GM23248 (cell line): ENCODE measurements around the gene PRKD3. TPM values are rescaled to one million over a fixed set of nuclear protein-coding genes. Genes with fewer than 3 reads are reported as not detected.

ENCODE experiments used
- DNase-seq: peaks from one replicate; pipeline ENCODE4 v3.0.0-alpha.2; 2015
- H2AFZ ChIP-seq: fragments of 200-600 bp; sonication (generic); 2 replicates; pipeline ENCODE4 v1.6.1; 2016; ENCODE audit warnings: antibody characterized with exemption
- H3F3A ChIP-seq: fragments of 200-600 bp; sonication (generic); 2 replicates; pipeline ENCODE4 v1.6.1; 2016; ENCODE audit warnings: mild to moderate bottlenecking, antibody characterized with exemption, mixed run types; ENCODE audit not compliant: insufficient read depth
- H3K27ac ChIP-seq: fragments of 200-600 bp; sonication (generic); 2 replicates; pipeline ENCODE4 v1.5.1; 2016; ENCODE audit warnings: mild to moderate bottlenecking
- H3K27me3 ChIP-seq: fragments of 200-600 bp; sonication (generic); replicated peaks from 2 replicates; pipeline ENCODE4 v1.6.1; 2016; ENCODE audit warnings: mild to moderate bottlenecking; ENCODE audit not compliant: insufficient read depth
- H3K36me3 ChIP-seq: fragments of 200-600 bp; sonication (generic); 2 replicates; pipeline ENCODE4 v1.6.1; 2016; ENCODE audit warnings: low read depth, mild to moderate bottlenecking
- H3K4me1 ChIP-seq: fragments of 200-600 bp; sonication (generic); 2 replicates; pipeline ENCODE4 v1.6.1; 2016; ENCODE audit warnings: mild to moderate bottlenecking; ENCODE audit not compliant: insufficient read depth
- H3K4me2 ChIP-seq: fragments of 200-600 bp; sonication (generic); one replicate; pipeline ENCODE4 v1.6.1; 2016; ENCODE audit warnings: mild to moderate bottlenecking; ENCODE audit not compliant: unreplicated experiment
- H3K4me3 ChIP-seq: fragments of 200-600 bp; sonication (generic); 2 replicates; pipeline ENCODE4 v1.5.1; 2016; ENCODE audit warnings: mild to moderate bottlenecking
- H3K79me2 ChIP-seq: fragments of 200-600 bp; sonication (generic); 2 replicates; pipeline ENCODE4 v1.6.1; 2016; ENCODE audit warnings: mild to moderate bottlenecking; ENCODE audit not compliant: insufficient read depth
- H3K9ac ChIP-seq: fragments of 200-600 bp; sonication (generic); 2 replicates; pipeline ENCODE4 v1.6.1; 2016; ENCODE audit warnings: mild to moderate bottlenecking
- H3K9me2 ChIP-seq: fragments of 200-600 bp; sonication (generic); 2 replicates; pipeline ENCODE4 v1.6.1; 2016; ENCODE audit warnings: mixed run types, mild to moderate bottlenecking, moderate library complexity; ENCODE audit not compliant: insufficient read depth
- H3K9me3 ChIP-seq: fragments of 200-600 bp; sonication (generic); one replicate; pipeline ENCODE4 v1.6.1; 2017; ENCODE audit warnings: low read depth
- H4K20me1 ChIP-seq: fragments of 200-600 bp; sonication (generic); 2 replicates; pipeline ENCODE4 v1.6.0; 2016; ENCODE audit not compliant: insufficient read depth
- EZH2 ChIP-seq: fragments of 200-600 bp; sonication (generic); IDR thresholded peaks from 2 replicates; pipeline ENCODE4 v1.6.1; 2018; ENCODE audit warnings: antibody characterized with exemption, mild to moderate bottlenecking; ENCODE audit not compliant: insufficient read depth, poor library complexity, severe bottlenecking
- EZH2phosphoT487 ChIP-seq: fragments of 200-600 bp; sonication (generic); IDR thresholded peaks from 2 replicates; pipeline ENCODE4 v1.6.1; 2018; ENCODE audit warnings: antibody characterized with exemption, moderate library complexity, mild to moderate bottlenecking, low read depth; ENCODE audit not compliant: insufficient read depth
- WGBS, 2 experiments: methylation state at CpG; one replicate each; pipeline ENCODE4 v1.1.6; 2015 to 2017; ENCODE audit warnings: low lambda C conversion rate in 2 of 2, low coverage in 1 of 2; ENCODE audit errors: missing lambda C conversion rate in 2 of 2; 5-methylcytosine and 5-hydroxymethylcytosine counted together
- in situ Hi-C: fragments of 300-500 bp; cut with MboI; formaldehyde crosslinking; loops from 2 replicates; pipeline ENCODE4 v1.15.0; 2020
- polyA plus RNA-seq: library from polyadenylated mRNA; unstranded; fragments of >200 nt; fragmentation: Nextera tagmentation; extraction: Ambion mirVana; gene quantifications from 2 replicates; pipeline ENCODE4 v1.2.1, GENCODE V29; 2016
- total RNA-seq: library from RNA; depleted of rRNA; stranded (reverse); fragments of >200 nt; shearing (Covaris generic); gene quantifications from 2 replicates; pipeline ENCODE4 v1.2.3, GENCODE V29; 2014

The PRKD3 gene
- total and polyA plus RNA-seq, 2 experiments from 2014 or later = 19.7 to 74.0 TPM

GRCh38 chr2:37319754-37320609 lies 4.7 kb downstream of the PRKD3 start:
- no peaks in the 10 kb centered on the region for H4K20me1 ChIP-seq
- no peak overlapping the region for H2AFZ ChIP-seq
- no peak for DNase-seq
- 91 to 94% methylated on average over 12 of the region's 12 CpGs for WGBS, 2 experiments
- H3F3A ChIP-seq = peaks cover 32% of the 10 kb centered on the region
- no peaks in the 10 kb centered on the region for H3K27me3 ChIP-seq
- no peaks in the 10 kb centered on the region for H3K9me3 ChIP-seq
- H3K36me3 ChIP-seq = peaks cover 4% of the 10 kb centered on the region; the same call in 1 of the 2 replicates
- no peaks in the 10 kb centered on the region for H3K9me2 ChIP-seq
- no peak overlapping the region for H3K9ac ChIP-seq
- in situ Hi-C loops = no loop called here
- no peak overlapping the region for H3K4me2 ChIP-seq
- TF ChIP-seq EZH2 = no peak
- no peak for TF ChIP-seq EZH2phosphoT487
- H3K4me3 ChIP-seq = no peak overlapping the region
- peaks cover 93% of the 10 kb centered on the region for H3K79me2 ChIP-seq
- no peak overlapping the region for H3K27ac ChIP-seq
- H3K4me1 ChIP-seq = peaks cover 30% of the 10 kb centered on the region

- Histone ChIP-seq H4K20me1 (no peaks in the 10 kb centered on the region), H3K9me3 (no peaks in the 10 kb centered on the region), H2AFZ (no peak overlapping the region), H3K27ac (peak overlapping the region; percentile 10), H3K4me2 (no peak overlapping the region), H3K36me3 (peaks cover 4% of the 10 kb centered on the region; the same call in 1 of the 2 replicates), H3K9ac (no peak overlapping the region), H3K27me3 (no peaks in the 10 kb centered on the region), H3K4me3 (no peak overlapping the region), H3K79me2 (peaks cover 100% of the 10 kb centered on the region), H3F3A (peaks cover 27% of the 10 kb centered on the region), H3K9me2 (no peaks in the 10 kb centered on the region), H3K4me1 (peaks cover 30% of the 10 kb centered on the region)
- 86% methylated on average over 5 of the region's 5 CpGs for WGBS, 2 experiments
- no peak for TF ChIP-seq EZH2phosphoT487
- TF ChIP-seq EZH2 = no peak
- in situ Hi-C loops = no loop called here
- peak; percentile 57 for DNase-seq
Observed at GRCh38 chr2:37318401-37318800, 6.2 kb downstream of the PRKD3 start.

- TF ChIP-seq EZH2phosphoT487 = no peak
- TF ChIP-seq EZH2 = no peak
- Histone ChIP-seq H3K79me2 (peaks cover 100% of the 10 kb centered on the region), H3F3A (peaks cover 24% of the 10 kb centered on the region), H4K20me1 (no peaks in the 10 kb centered on the region), H3K9me2 (no peaks in the 10 kb centered on the region), H3K27ac (no peak overlapping the region), H3K36me3 (peaks cover 4% of the 10 kb centered on the region; the same call in 1 of the 2 replicates), H3K4me2 (no peak overlapping the region), H3K27me3 (no peaks in the 10 kb centered on the region), H3K4me3 (no peak overlapping the region), H2AFZ (no peak overlapping the region), H3K4me1 (peaks cover 28% of the 10 kb centered on the region), H3K9me3 (no peaks in the 10 kb centered on the region), H3K9ac (no peak overlapping the region)
- in situ Hi-C loops = no loop called here
- no peak for DNase-seq
- WGBS, 2 experiments = 100% methylated on average over 1 of the region's 1 CpG
Observed at GRCh38 chr2:37317746-37318145, 6.9 kb downstream of the PRKD3 start.

- in situ Hi-C loops = no loop called here
- Histone ChIP-seq H3K79me2 (peaks cover 100% of the 10 kb centered on the region), H3K27me3 (no peaks in the 10 kb centered on the region), H3K9me3 (no peaks in the 10 kb centered on the region), H2AFZ (no peak overlapping the region), H3K4me2 (no peak overlapping the region), H3K4me3 (no peak overlapping the region), H3K9me2 (no peaks in the 10 kb centered on the region), H3K9ac (no peak overlapping the region), H4K20me1 (no peaks in the 10 kb centered on the region), H3K27ac (no peak overlapping the region), H3K4me1 (peaks cover 25% of the 10 kb centered on the region), H3F3A (peaks cover 24% of the 10 kb centered on the region), H3K36me3 (peaks cover 4% of the 10 kb centered on the region; the same call in 1 of the 2 replicates)
- WGBS, 2 experiments = 78 to 79% methylated on average over 5 of the region's 5 CpGs
- TF ChIP-seq EZH2 (no peak), EZH2phosphoT487 (no peak)
- no peak for DNase-seq
Observed at GRCh38 chr2:37316181-37316580, 8.5 kb downstream of the PRKD3 start.
